GM10266 (cell line): ENCODE data around the gene INPP4A.
A peak's percentile ranks its signal among the peaks of the same experiment; 100 is the strongest.

Experiments
- DNase-seq: peaks from one replicate; pipeline ENCODE4 v3.0.0; 2012; ENCODE audit errors: extremely low spot score
- CTCF ChIP-seq: IDR thresholded peaks from 2 replicates; pipeline ENCODE4 v1.5.1; 2012; ENCODE audit warnings: mild to moderate bottlenecking, low read depth; ENCODE audit not compliant: control insufficient read depth, insufficient read depth; ENCODE audit errors: missing control alignments

INPP4A gene

DNA sequence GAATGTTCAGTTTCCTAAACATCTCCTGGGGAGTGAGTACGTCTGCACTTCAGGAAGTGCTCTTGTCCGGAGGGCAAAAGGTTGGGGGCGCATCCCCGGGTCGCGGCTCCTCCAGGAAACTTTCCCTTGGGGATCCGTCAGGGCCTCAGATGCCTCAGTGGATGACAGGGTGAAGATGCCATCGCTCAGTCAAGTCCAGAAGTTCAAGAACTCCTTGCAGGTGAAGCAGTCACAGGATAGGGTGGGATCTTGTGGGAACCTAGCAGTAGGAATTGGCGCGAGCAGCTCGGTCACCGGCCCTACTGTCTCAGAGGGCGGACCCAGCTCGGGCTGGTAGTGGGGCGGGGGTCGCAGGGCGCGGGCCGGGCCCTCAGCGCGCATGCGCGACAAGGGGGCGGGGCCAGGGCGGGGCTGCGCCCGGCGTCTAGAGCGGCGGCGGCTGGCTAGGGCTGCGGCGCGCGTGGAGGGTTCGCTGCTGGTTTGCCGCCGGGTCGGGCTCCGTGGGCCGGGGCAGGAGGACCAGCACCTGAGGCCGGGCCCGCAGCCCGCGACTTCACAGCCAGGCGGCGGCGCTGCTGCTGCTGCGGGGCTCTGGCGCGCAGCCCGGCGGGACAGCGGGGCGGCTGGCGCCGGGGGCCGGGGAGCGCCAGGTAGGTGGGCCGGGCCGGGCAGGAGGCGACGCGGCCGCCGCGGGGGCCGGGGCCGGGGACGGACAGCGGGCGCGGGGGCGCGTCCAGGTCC, at the start of gene INPP4A:
TSS of gene INPP4A (plus strand) at position 423 of the 741 bp plus-strand sequence. CDS start 75,191 bp downstream, outside the sequence.
- DNase-seq: peak; percentile 91
- peak; percentile 40 for TF ChIP-seq CTCF

- no peak for DNase-seq
- TF ChIP-seq CTCF: no peak
Measured at GRCh38 chr2:98395977-98396376, 48.7 kb upstream of the INPP4A start.

DNA sequence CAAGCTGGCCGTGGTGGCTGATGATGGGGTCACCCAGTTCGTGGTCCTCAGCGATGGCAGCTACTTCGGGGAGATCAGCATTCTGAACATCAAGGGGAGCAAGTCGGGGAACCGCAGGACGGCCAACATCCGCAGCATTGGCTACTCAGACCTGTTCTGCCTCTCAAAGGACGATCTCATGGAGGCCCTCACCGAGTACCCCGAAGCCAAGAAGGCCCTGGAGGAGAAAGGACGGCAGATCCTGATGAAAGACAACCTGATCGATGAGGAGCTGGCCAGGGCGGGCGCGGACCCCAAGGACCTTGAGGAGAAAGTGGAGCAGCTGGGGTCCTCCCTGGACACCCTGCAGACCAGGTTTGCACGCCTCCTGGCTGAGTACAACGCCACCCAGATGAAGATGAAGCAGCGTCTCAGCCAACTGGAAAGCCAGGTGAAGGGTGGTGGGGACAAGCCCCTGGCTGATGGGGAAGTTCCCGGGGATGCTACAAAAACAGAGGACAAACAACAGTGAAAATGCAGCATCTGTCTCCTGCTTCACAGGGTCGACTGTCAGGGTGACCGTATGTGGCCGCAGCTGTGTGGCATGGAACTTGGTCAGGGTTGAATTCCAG, 47.8 kb upstream of the INPP4A start:
- TF ChIP-seq CTCF: no peak
- DNase-seq: no peak

DNA sequence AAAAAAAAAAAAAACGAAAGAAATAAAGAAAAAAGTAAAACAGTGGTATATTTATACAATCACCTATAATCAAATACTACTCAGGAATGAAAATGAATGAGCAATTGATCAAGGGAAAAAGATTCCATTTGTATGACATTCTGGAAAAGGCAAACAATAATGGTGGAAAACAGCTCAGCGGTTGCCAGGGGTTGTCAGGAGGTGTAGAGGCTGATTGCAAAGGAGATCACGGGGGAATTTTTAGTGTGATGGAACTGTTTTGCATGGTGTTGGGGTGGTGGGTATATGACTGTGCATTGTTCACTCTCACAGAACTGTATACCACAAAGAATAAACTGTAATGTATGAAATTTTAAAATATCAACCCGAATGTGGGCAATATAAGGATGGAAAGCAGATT, 45.5 kb upstream of the INPP4A start:
- no peak for TF ChIP-seq CTCF
- DNase-seq: no peak

DNA sequence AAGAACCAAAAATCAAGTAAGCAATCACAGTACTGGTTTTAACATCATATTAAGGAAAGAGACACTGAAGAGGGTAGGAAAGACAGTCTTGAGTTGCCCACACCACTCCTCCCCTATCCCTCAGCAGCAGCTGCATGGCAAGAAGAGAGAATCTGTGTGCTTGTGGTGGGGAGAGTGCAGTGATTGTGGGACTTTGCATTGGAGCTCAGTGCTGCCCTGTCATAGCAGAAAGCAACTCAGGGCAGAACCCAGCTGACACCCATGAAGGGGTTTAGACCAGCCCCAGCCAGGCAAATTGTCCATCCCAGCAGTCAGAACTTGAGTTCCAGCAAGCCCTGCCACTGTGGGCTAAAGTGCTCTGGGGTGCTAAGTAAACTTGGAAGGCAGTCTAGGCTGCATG, 40.8 kb upstream of the INPP4A start:
- no peak for DNase-seq

DNA sequence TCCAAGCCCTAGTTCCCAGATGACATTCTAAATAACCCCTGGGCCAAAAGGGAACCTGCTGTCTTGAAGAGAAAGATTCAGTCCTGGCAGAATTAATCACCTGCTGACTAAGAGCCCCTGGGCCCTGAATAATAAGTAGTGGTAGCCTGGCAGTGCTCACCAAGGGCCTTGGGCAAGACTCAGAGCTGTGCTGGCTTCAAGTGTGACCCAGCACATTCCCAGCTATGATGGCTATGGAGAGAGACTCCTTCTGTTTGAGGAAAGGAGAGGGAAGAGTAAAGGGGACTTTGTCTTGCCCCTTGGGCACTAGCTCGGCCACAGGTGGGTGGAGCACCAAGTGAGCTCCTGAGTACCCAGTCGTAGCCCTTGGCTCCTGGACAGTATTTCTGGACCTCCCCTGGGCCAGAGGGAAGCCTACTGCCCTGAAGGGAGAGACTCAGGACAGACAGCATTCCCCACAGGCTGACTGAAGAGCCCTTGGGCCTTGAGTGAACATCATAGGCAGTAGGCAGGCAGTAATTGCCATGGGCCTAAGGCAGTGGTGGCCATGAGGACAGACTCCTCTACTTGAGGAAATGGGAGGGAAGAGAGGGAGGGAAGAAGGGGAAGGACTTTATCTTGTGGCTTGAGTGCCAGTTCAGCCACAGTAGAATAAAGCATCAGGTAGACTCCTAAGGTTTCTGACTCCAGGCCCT, 40.0 kb upstream of the INPP4A start:
- TF ChIP-seq CTCF: no peak
- no peak for DNase-seq

More for the DNA sequence above, 40.8 kb upstream of the INPP4A start:
- TF ChIP-seq CTCF: no peak
